Measurements from ENCODE around the gene E4F1. TPM values are rescaled to one million over a fixed set of nuclear protein-coding genes. Genes with fewer than 3 reads are reported as not detected.

The E4F1 gene
- polyA plus RNA-seq, 1 experiment: 17.6 TPM

GRCh38 chr16:2244301-2244700, 20.9 kb downstream of the E4F1 start:
- no peak for TF ChIP-seq CTCF (IDR thresholded peaks at IDR 0.05; ENCODE audit: insufficient read depth, low read depth, low read length)
- Histone ChIP-seq H3K36me3 (ENCODE audit: control insufficient read depth, insufficient read depth, low read length) (peaks cover 28% of the 10 kb centered on the region), H3K4me3 (ENCODE audit: low read depth, low read length) (no peak overlapping the region), H3K27me3 (ENCODE audit: control insufficient read depth, insufficient read depth, low read length) (no peaks in the 10 kb centered on the region)
- CTCF ChIA-PET: no interaction called here
- DNase-seq (ENCODE audit: low read depth): no peak
- POLR2A ChIA-PET: no interaction called here

- Histone ChIP-seq H3K4me3 (ENCODE audit: low read depth, low read length) (no peak overlapping the region), H3K36me3 (ENCODE audit: control insufficient read depth, insufficient read depth, low read length) (peaks cover 28% of the 10 kb centered on the region), H3K27me3 (ENCODE audit: control insufficient read depth, insufficient read depth, low read length) (no peaks in the 10 kb centered on the region)
- no peak for TF ChIP-seq CTCF (IDR thresholded peaks at IDR 0.05; ENCODE audit: insufficient read depth, low read depth, low read length)
- POLR2A ChIA-PET: no interaction called here
- CTCF ChIA-PET: no interaction called here
- no peak for DNase-seq (ENCODE audit: low read depth)
Observed at GRCh38 chr16:2244926-2245795, 21.8 kb downstream of the E4F1 start.

- CTCF ChIA-PET: no interaction called here
- no peaks in the 10 kb centered on the region for H3K27me3 ChIP-seq (ENCODE audit: control insufficient read depth, insufficient read depth, low read length)
- TF ChIP-seq CTCF (IDR thresholded peaks at IDR 0.05; ENCODE audit: insufficient read depth, low read depth, low read length): no peak
- H3K36me3 ChIP-seq (ENCODE audit: control insufficient read depth, insufficient read depth, low read length): peaks cover 28% of the 10 kb centered on the region
- POLR2A ChIA-PET: no interaction called here
- no peak overlapping the region for H3K4me3 ChIP-seq (ENCODE audit: low read depth, low read length)
- no peak for DNase-seq (ENCODE audit: low read depth)
Observed at GRCh38 chr16:2246301-2246885, 23.0 kb downstream of the E4F1 start.

- POLR2A ChIA-PET: no interaction called here
- CTCF ChIA-PET: interaction anchor here (0.7 to 1.6 kb wide), 8 partner anchors 11 to 250 kb away, joined by 3 to 5 read pairs (median 3); no protein-coding TSS in a partner anchor
- H3K36me3 ChIP-seq (ENCODE audit: control insufficient read depth, insufficient read depth, low read length): peaks cover 25% of the 10 kb centered on the region
- H3K27me3 ChIP-seq (ENCODE audit: control insufficient read depth, insufficient read depth, low read length): no peaks in the 10 kb centered on the region
- peak overlapping the region; percentile 57 for H3K4me3 ChIP-seq (ENCODE audit: low read depth, low read length)
- no peak for DNase-seq (ENCODE audit: low read depth)
- TF ChIP-seq CTCF (IDR thresholded peaks at IDR 0.05; ENCODE audit: insufficient read depth, low read depth, low read length): no peak
Observed at GRCh38 chr16:2250652-2251295, 27.4 kb downstream of the E4F1 start.
